Breast epithelium (tissue), 4 donors: ENCODE results near the gene FANCC. TPM values are rescaled to one million over a fixed set of nuclear protein-coding genes. Genes with fewer than 3 reads are reported as not detected.

Source experiments
- DNase-seq, 2 donors: peaks; one replicate each; pipeline ENCODE4 v3.0.0-alpha.2; 2019; ENCODE audit warnings: low spot score in 2 of 2
- H3K27ac ChIP-seq, 2 donors: fragments of 200-600 bp; sonication (generic) in 1 of 2; one replicate each; pipeline ENCODE4 v1.5.1; 2016 to 2019; ENCODE audit warnings: mild to moderate bottlenecking in 1 of 2
- H3K27me3 ChIP-seq, 2 donors: fragments of 200-600 bp; sonication (generic) in 1 of 2; one replicate each; pipeline versions ENCODE4 v1.5.1 to v1.6.0; 2017 to 2019; ENCODE audit warnings: control low read depth in 1 of 2, mild to moderate bottlenecking in 1 of 2
- H3K36me3 ChIP-seq: fragments of 200-600 bp; one replicate; pipeline ENCODE4 v1.5.1; 2019
- H3K4me1 ChIP-seq, 2 donors: fragments of 200-600 bp; sonication (generic); one replicate each; pipeline ENCODE4 v1.5.1; 2016 to 2019; ENCODE audit warnings: control low read depth in 1 of 2
- H3K4me3 ChIP-seq, 3 donors: fragments of 200-600 bp; sonication (generic); 1 replicate in 2 of 3; 2 replicates in 1 of 3; pipeline ENCODE4 v1.5.1; 2016 to 2019; ENCODE audit warnings: mild to moderate bottlenecking in 3 of 3, moderate library complexity in 2 of 3
- H3K9me3 ChIP-seq, 2 donors: fragments of 200-600 bp; sonication (generic) in 1 of 2; one replicate each; pipeline ENCODE4 v1.5.1; 2016 to 2019; ENCODE audit warnings: control low read depth in 1 of 2
- CTCF ChIP-seq, 3 donors: fragments of 450-650 bp; IDR thresholded peaks; one replicate each; pipeline ENCODE4 v1.5.1; 2016 to 2017; ENCODE audit warnings: antibody characterized with exemption in 3 of 3, mild to moderate bottlenecking in 3 of 3, moderate library complexity in 3 of 3
- POLR2A ChIP-seq: fragments of 450-650 bp; IDR thresholded peaks from one replicate; pipeline ENCODE4 v1.6.1; 2016; ENCODE audit warnings: antibody characterized with exemption, mild to moderate bottlenecking, moderate library complexity
- POLR2AphosphoS5 ChIP-seq, 3 donors: sonication (generic); formaldehyde crosslinking; IDR thresholded peaks; one replicate each; pipeline ENCODE4 v1.6.1; 2017; ENCODE audit warnings: antibody characterized with exemption in 3 of 3
- intact Hi-C: fragments of 100-400 bp; cut with DNase I; formaldehyde crosslinking; loops from one replicate; pipeline ENCODE4 v1.15.1; 2023; ENCODE audit warnings: low total_unique reads
- total RNA-seq, 3 donors: library from RNA; depleted of rRNA; stranded (reverse); fragments of >200 nt; gene quantifications; one replicate each; pipeline ENCODE4 v1.1.0, GENCODE V29; 2016

The FANCC gene
- total RNA-seq, 3 donors from 2014 or later, result 4.2 to 11.4 (median 9.2) TPM

- intact Hi-C loops, result no loop called here
- H3K9me3 ChIP-seq, result no peaks in the 10 kb centered on the region
- H3K27me3 ChIP-seq, result no peaks in the 10 kb centered on the region
- TF ChIP-seq POLR2AphosphoS5 (IDR thresholded peaks at IDR 0.05), result no peak
- H3K36me3 ChIP-seq, result no peaks in the 10 kb centered on the region
- H3K27ac ChIP-seq, result no peak overlapping the region
- no peak overlapping the region for H3K4me3 ChIP-seq
- H3K4me1 ChIP-seq, result no peaks in the 10 kb centered on the region
- DNase-seq, result peak in 1 of 2 donors; percentile 12
Measured at GRCh38 chr9:95061916-95062595, 255.5 kb downstream of the FANCC start.

GRCh38 chr9:95060916-95061315 is 256.6 kb downstream of the FANCC start:
- no peaks in the 10 kb centered on the region for H3K36me3 ChIP-seq
- TF ChIP-seq CTCF (IDR thresholded peaks at IDR 0.05) (no peak), POLR2A (no peak), POLR2AphosphoS5 (IDR thresholded peaks at IDR 0.05) (no peak)
- no peaks in the 10 kb centered on the region for H3K4me1 ChIP-seq
- DNase-seq, result no peak
- H3K27me3 ChIP-seq, result no peaks in the 10 kb centered on the region
- intact Hi-C loops, result no loop called here
- no peaks in the 10 kb centered on the region for H3K9me3 ChIP-seq
- no peak overlapping the region for H3K27ac ChIP-seq
- no peak overlapping the region for H3K4me3 ChIP-seq

GRCh38 chr9:95060234-95060633 is 257.3 kb downstream of the FANCC start:
- TF ChIP-seq POLR2AphosphoS5 (IDR thresholded peaks at IDR 0.05) (no peak), POLR2A (no peak), CTCF (IDR thresholded peaks at IDR 0.05) (no peak)
- Histone ChIP-seq H3K9me3 (no peaks in the 10 kb centered on the region), H3K4me3 (no peak overlapping the region), H3K27ac (no peak overlapping the region), H3K36me3 (no peaks in the 10 kb centered on the region), H3K27me3 (no peaks in the 10 kb centered on the region), H3K4me1 (no peaks in the 10 kb centered on the region)
- intact Hi-C loops, result no loop called here
- no peak for DNase-seq

- intact Hi-C loops, result no loop called here
- no peak for DNase-seq
- H3K4me3 ChIP-seq, result no peak overlapping the region
- no peaks in the 10 kb centered on the region for H3K27me3 ChIP-seq
- H3K27ac ChIP-seq, result no peak overlapping the region
- no peaks in the 10 kb centered on the region for H3K4me1 ChIP-seq
- TF ChIP-seq POLR2AphosphoS5 (IDR thresholded peaks at IDR 0.05) (no peak), POLR2A (no peak), CTCF (IDR thresholded peaks at IDR 0.05) (no peak)
- H3K9me3 ChIP-seq, result no peaks in the 10 kb centered on the region
- H3K36me3 ChIP-seq, result no peaks in the 10 kb centered on the region
Measured at GRCh38 chr9:95058795-95059386, 258.6 kb downstream of the FANCC start.

- Histone ChIP-seq H3K27me3 (no peaks in the 10 kb centered on the region), H3K9me3 (no peaks in the 10 kb centered on the region), H3K4me1 (no peaks in the 10 kb centered on the region), H3K4me3 (no peak overlapping the region), H3K27ac (no peak overlapping the region), H3K36me3 (no peaks in the 10 kb centered on the region)
- peak in 1 of 2 donors; percentile 7 for DNase-seq
- no peak for TF ChIP-seq POLR2AphosphoS5 (IDR thresholded peaks at IDR 0.05)
- no peak for TF ChIP-seq CTCF (IDR thresholded peaks at IDR 0.05)
- no peak for TF ChIP-seq POLR2A
- intact Hi-C loops, result no loop called here
Measured at GRCh38 chr9:95058121-95058785, 259.3 kb downstream of the FANCC start.
